HepG2 (cell line): Measurements from ENCODE around the gene TRAPPC12. TPM values are rescaled to one million over a fixed set of nuclear protein-coding genes. Genes with fewer than 3 reads are reported as not detected.

Source experiments
- FOSL1 ChIP-seq: sonication (generic); formaldehyde crosslinking; IDR thresholded peaks from 2 replicates; pipeline ENCODE4 v1.9.0; 2021; ENCODE audit warnings: missing genetic modification reagents, borderline replicate concordance
- HNF4A ChIP-seq: sonication (generic); formaldehyde crosslinking; IDR thresholded peaks from 2 replicates; pipeline ENCODE4 v1.4.0; 2020; ENCODE audit warnings: missing genetic modification reagents
- MZF1 ChIP-seq: sonication (generic); formaldehyde crosslinking; IDR thresholded peaks from 2 replicates; pipeline ENCODE4 v1.8.1; 2023; ENCODE audit warnings: mild to moderate bottlenecking, missing genetic modification reagents, borderline replicate concordance
- POLR2A ChIP-seq, 2 experiments: IDR thresholded peaks; 2 replicates each; pipeline ENCODE4 v1.6.1; 2011; ENCODE audit warnings: low read depth in 2 of 2, low read length in 2 of 2, mild to moderate bottlenecking in 1 of 2, moderate library complexity in 1 of 2; ENCODE audit not compliant: insufficient read depth in 1 of 2
- SCMH1 ChIP-seq: sonication (generic); formaldehyde crosslinking; IDR thresholded peaks from 2 replicates; pipeline ENCODE4 v1.9.0; 2021; ENCODE audit warnings: missing genetic modification reagents, mild to moderate bottlenecking, borderline replicate concordance
- SRSF1 ChIP-seq: fragments of 200-400 bp; formaldehyde crosslinking; optimal IDR thresholded peaks from 2 replicates; pipeline ENCODE3; 2017; ENCODE audit warnings: mild to moderate bottlenecking, low read depth, low read length, moderate library complexity
- STAT5B ChIP-seq: sonication (generic); formaldehyde crosslinking; IDR thresholded peaks from 2 replicates; pipeline ENCODE4 v1.4.0; 2020; ENCODE audit warnings: missing genetic modification reagents
- ZNF33B ChIP-seq: sonication (generic); formaldehyde crosslinking; IDR thresholded peaks from 2 replicates; pipeline ENCODE4 v1.5.1; 2020; ENCODE audit warnings: mild to moderate bottlenecking, missing genetic modification reagents
- ZNF564 ChIP-seq: sonication (generic); formaldehyde crosslinking; IDR thresholded peaks from 2 replicates; pipeline ENCODE4 v1.8.1; 2023; ENCODE audit warnings: mild to moderate bottlenecking, missing genetic modification reagents
- ZNF670 ChIP-seq: sonication (generic); formaldehyde crosslinking; IDR thresholded peaks from 2 replicates; pipeline ENCODE4 v1.8.0; 2022; ENCODE audit warnings: mild to moderate bottlenecking, missing genetic modification reagents, borderline replicate concordance
- ZNF724P ChIP-seq: sonication (generic); formaldehyde crosslinking; IDR thresholded peaks from 2 replicates; pipeline ENCODE4 v1.8.0; 2022; ENCODE audit warnings: missing genetic modification reagents, borderline replicate concordance
- polyA plus RNA-seq, 8 experiments: library from polyadenylated mRNA; depleted of rRNA in 3 of 8; stranded (reverse) in 7 of 8; unstranded in 1 of 8; fragments of >200 nt; fragmentation: Illumina TruSeq in 4 of 8; extraction: Trizol in 4 of 8; gene quantifications; 2 replicates each; pipeline versions ENCODE4 v1.2.1 to v1.2.3, GENCODE V29; 2011 to 2016; ENCODE audit warnings: low read depth in 4 of 8, missing spikeins in 1 of 8, mixed read lengths in 1 of 8; ENCODE audit not compliant: insufficient read depth in 1 of 8
- total RNA-seq, 5 experiments: library from RNA; depleted of rRNA; stranded (reverse); fragments of >200 nt; fragmentation: Illumina TruSeq; extraction: Trizol; gene quantifications; 2 replicates each; pipeline ENCODE4 v1.2.3, GENCODE V29; 2016; ENCODE audit warnings: low read depth in 1 of 5
- TF ChIP-seq, protein P1 (sequence below): sonication (generic); formaldehyde crosslinking; IDR thresholded peaks from 2 replicates; pipeline ENCODE4 v1.8.1; 2023; ENCODE audit warnings: mild to moderate bottlenecking, missing genetic modification reagents
- TF ChIP-seq, protein P2 (sequence below): sonication (generic); formaldehyde crosslinking; IDR thresholded peaks from 2 replicates; pipeline ENCODE4 v1.5.1; 2020; ENCODE audit warnings: missing genetic modification reagents, mild to moderate bottlenecking, borderline replicate concordance
- TF ChIP-seq, protein P3 (sequence below): sonication (generic); formaldehyde crosslinking; IDR thresholded peaks from 2 replicates; pipeline ENCODE4 v1.4.0; 2020; ENCODE audit warnings: missing genetic modification reagents; ENCODE audit errors: not compliant biosample characterization
- TF ChIP-seq, protein P4 (sequence below): sonication (generic); formaldehyde crosslinking; IDR thresholded peaks from 2 replicates; pipeline ENCODE4 v1.5.1; 2020; ENCODE audit warnings: missing genetic modification reagents, mild to moderate bottlenecking, borderline replicate concordance
- TF ChIP-seq, protein P5 (sequence below): IDR thresholded peaks from 2 replicates; pipeline ENCODE4 v1.6.1; 2012; ENCODE audit warnings: low read depth, low read length, improper control_type of control experiment
- TF ChIP-seq, protein P6 (sequence below): sonication (generic); formaldehyde crosslinking; IDR thresholded peaks from 2 replicates; pipeline ENCODE4 v1.4.0; 2020; ENCODE audit warnings: missing genetic modification reagents

TRAPPC12 gene
- total and polyA plus RNA-seq, 2 of the 13 experiments (the other 11 are each of a cell fraction or from before 2014, with no cell fraction given): 46.4 to 97.7 TPM

DNA sequence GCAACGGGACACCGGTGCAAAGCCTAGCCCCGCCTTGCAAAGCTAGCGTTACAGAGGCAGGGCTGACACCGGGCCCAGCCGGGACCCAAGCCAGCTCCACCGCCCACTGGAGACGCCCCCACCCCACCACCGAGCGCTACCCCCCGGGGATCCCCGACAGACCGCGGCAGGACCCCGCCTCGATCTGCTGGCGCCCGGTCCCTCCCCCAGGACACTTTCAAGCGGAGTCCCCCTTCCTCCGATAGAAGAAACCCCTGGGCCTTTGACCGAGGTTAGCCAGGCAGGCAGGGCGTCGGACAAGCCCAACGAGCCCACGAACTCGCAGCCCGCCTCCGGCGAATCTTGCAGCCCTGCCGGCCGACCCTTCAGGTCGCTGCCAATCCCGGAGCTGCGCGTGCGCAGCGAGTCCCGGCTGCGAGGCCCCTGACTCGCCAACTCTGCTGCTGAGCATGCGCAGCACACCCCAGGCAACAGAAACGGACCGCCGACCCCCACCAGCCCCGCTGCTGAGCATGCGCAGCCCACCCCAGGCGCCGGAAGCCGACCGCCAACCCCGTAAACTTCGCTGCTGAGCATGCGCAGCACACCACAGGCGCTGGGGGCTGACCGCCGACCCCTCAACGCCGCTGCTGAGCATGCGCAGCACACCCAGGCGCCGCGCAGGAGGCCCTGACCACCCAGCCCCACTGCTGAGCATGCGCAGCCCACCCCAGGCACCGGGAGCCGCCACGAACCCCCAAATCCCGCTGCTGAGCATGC, 139.2 kb downstream of the TRAPPC12 start (continued):
- TF ChIP-seq SRSF1 (no peak), POLR2A (IDR thresholded peaks at IDR 0.05; ENCODE audit: insufficient read depth in 1 of 2, low read depth in 2 of 2, low read length in 2 of 2) (peak in 1 of 2 experiments; percentile 91; a peak in 2 of 4 replicates), ZNF724P (CRISPR knock-in tag) (no peak), HNF4A (CRISPR knock-in tag) (peak; percentile 33; the same call in 1 of the 2 replicates), ZNF670 (no peak), ZNF564 (CRISPR knock-in tag) (no peak), STAT5B (CRISPR knock-in tag) (no peak), FOSL1 (CRISPR knock-in tag) (no peak), ZNF33B (CRISPR knock-in tag) (no peak; the same call in none of the 2 replicates), MZF1 (CRISPR knock-in tag) (peak; percentile 81; the same call in 1 of the 2 replicates), SCMH1 (CRISPR knock-in tag) (no peak)
- TF ChIP-seq, protein P1, sequence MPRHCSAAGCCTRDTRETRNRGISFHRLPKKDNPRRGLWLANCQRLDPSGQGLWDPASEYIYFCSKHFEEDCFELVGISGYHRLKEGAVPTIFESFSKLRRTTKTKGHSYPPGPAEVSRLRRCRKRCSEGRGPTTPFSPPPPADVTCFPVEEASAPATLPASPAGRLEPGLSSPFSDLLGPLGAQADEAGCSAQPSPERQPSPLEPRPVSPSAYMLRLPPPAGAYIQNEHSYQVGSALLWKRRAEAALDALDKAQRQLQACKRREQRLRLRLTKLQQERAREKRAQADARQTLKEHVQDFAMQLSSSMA (CRISPR knock-in tag): peak; percentile 91; the same call in 1 of the 2 replicates
- TF ChIP-seq, protein P2, sequence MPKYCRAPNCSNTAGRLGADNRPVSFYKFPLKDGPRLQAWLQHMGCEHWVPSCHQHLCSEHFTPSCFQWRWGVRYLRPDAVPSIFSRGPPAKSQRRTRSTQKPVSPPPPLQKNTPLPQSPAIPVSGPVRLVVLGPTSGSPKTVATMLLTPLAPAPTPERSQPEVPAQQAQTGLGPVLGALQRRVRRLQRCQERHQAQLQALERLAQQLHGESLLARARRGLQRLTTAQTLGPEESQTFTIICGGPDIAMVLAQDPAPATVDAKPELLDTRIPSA (CRISPR knock-in tag): peak; percentile 34; the same call in 1 of the 2 replicates
- TF ChIP-seq, protein P3, sequence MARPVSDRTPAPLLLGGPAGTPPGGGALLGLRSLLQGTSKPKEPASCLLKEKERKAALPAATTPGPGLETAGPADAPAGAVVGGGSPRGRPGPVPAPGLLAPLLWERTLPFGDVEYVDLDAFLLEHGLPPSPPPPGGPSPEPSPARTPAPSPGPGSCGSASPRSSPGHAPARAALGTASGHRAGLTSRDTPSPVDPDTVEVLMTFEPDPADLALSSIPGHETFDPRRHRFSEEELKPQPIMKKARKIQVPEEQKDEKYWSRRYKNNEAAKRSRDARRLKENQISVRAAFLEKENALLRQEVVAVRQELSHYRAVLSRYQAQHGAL (CRISPR knock-in tag): peak; percentile 56
- TF ChIP-seq, protein P4, sequence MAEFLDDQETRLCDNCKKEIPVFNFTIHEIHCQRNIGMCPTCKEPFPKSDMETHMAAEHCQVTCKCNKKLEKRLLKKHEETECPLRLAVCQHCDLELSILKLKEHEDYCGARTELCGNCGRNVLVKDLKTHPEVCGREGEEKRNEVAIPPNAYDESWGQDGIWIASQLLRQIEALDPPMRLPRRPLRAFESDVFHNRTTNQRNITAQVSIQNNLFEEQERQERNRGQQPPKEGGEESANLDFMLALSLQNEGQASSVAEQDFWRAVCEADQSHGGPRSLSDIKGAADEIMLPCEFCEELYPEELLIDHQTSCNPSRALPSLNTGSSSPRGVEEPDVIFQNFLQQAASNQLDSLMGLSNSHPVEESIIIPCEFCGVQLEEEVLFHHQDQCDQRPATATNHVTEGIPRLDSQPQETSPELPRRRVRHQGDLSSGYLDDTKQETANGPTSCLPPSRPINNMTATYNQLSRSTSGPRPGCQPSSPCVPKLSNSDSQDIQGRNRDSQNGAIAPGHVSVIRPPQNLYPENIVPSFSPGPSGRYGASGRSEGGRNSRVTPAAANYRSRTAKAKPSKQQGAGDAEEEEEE (CRISPR knock-in tag): no peak
- TF ChIP-seq, protein P5, sequence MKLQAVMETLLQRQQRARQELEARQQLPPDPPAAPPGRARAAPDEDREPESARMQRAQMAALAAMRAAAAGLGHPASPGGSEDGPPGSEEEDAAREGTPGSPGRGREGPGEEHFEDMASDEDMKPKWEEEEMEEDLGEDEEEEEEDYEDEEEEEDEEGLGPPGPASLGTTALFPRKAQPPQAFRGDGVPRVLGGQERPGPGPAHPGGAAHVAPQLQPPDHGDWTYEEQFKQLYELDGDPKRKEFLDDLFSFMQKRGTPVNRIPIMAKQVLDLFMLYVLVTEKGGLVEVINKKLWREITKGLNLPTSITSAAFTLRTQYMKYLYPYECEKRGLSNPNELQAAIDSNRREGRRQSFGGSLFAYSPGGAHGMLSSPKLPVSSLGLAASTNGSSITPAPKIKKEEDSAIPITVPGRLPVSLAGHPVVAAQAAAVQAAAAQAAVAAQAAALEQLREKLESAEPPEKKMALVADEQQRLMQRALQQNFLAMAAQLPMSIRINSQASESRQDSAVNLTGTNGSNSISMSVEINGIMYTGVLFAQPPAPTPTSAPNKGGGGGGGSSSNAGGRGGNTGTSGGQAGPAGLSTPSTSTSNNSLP: no peak; the same call in 1 of the 2 replicates
- TF ChIP-seq, protein P6, sequence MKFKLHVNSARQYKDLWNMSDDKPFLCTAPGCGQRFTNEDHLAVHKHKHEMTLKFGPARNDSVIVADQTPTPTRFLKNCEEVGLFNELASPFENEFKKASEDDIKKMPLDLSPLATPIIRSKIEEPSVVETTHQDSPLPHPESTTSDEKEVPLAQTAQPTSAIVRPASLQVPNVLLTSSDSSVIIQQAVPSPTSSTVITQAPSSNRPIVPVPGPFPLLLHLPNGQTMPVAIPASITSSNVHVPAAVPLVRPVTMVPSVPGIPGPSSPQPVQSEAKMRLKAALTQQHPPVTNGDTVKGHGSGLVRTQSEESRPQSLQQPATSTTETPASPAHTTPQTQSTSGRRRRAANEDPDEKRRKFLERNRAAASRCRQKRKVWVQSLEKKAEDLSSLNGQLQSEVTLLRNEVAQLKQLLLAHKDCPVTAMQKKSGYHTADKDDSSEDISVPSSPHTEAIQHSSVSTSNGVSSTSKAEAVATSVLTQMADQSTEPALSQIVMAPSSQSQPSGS (CRISPR knock-in tag): 0 out of 2 replicates have a peak, but pooled peaks have one; percentile 61
